DMS79 (cell line): ENCODE data around the gene RCL1.
"Not testable (repeated sequence)": the region's sequence is repeated elsewhere in the genome, so short reads cannot be mapped to it uniquely, and the experiment has no call there.

Experiments
- DNase-seq: peaks from one replicate; lab custom pipeline; 2025; lab: John Stamatoyannopoulos, UW

The RCL1 gene

GRCh38 chr9:4883326-4883873 is 90.7 kb downstream of the RCL1 start:
- no peak for DNase-seq

GRCh38 chr9:4886698-4887097 is 94.0 kb downstream of the RCL1 start:
- no peak for DNase-seq

GRCh38 chr9:4887556-4887955 is 94.8 kb downstream of the RCL1 start:
- DNase-seq: peak; percentile 78

- no peak for DNase-seq
These were observed 97.5 kb downstream of the RCL1 start for GRCh38 chr9:4890242-4890641.

- no peak for DNase-seq
These were observed 98.2 kb downstream of the RCL1 start for GRCh38 chr9:4890929-4891328.

GRCh38 chr9:4891674-4892073 is 98.9 kb downstream of the RCL1 start:
- no peak for DNase-seq

- no peak for DNase-seq
These were observed 99.9 kb downstream of the RCL1 start for GRCh38 chr9:4892501-4893194.

GRCh38 chr9:4894076-4894475 is 101.3 kb downstream of the RCL1 start:
- DNase-seq: no peak

- DNase-seq: not testable (repeated sequence)
These were observed 107.1 kb downstream of the RCL1 start for GRCh38 chr9:4899853-4900252.

- DNase-seq: not testable (repeated sequence)
These were observed 108.8 kb downstream of the RCL1 start for GRCh38 chr9:4901401-4902134.

GRCh38 chr9:4902135-4902475 is 109.4 kb downstream of the RCL1 start:
- DNase-seq: no peak

GRCh38 chr9:4904322-4905134 is 111.8 kb downstream of the RCL1 start:
- DNase-seq: no peak

- no peak for DNase-seq
These were observed 112.4 kb downstream of the RCL1 start for GRCh38 chr9:4905135-4905490.
